SJCRH30 (cell line): ENCODE measurements around the gene SBF2. TPM values are rescaled to one million over a fixed set of nuclear protein-coding genes. Genes with fewer than 3 reads are reported as not detected.
A peak's percentile ranks its signal among the peaks of the same experiment; 100 is the strongest.

Experiments used
- DNase-seq, 2 experiments: peaks; one replicate each; pipeline ENCODE4 v3.0.0-alpha.2; 2015 to 2020
- H3K27ac ChIP-seq: fragments of 250-450 bp; sonication (Bioruptor Pico); 2 replicates; pipeline ENCODE4 v1.5.1; 2020; ENCODE audit warnings: mild to moderate bottlenecking, moderate library complexity
- H3K27me3 ChIP-seq: fragments of 250-450 bp; sonication (Bioruptor Pico); 2 replicates; pipeline ENCODE4 v1.5.1; 2020; ENCODE audit warnings: mild to moderate bottlenecking, moderate library complexity
- H3K36me3 ChIP-seq: fragments of 250-450 bp; sonication (Bioruptor Pico); 2 replicates; pipeline ENCODE4 v1.5.1; 2020; ENCODE audit warnings: mild to moderate bottlenecking, moderate library complexity
- H3K4me1 ChIP-seq: fragments of 250-450 bp; sonication (Bioruptor Pico); 2 replicates; pipeline ENCODE4 v1.5.1; 2020; ENCODE audit warnings: mild to moderate bottlenecking, moderate library complexity
- H3K4me3 ChIP-seq: fragments of 250-450 bp; sonication (Bioruptor Pico); 2 replicates; pipeline ENCODE4 v1.5.1; 2020; ENCODE audit warnings: mild to moderate bottlenecking, moderate library complexity
- H3K9me3 ChIP-seq: fragments of 250-450 bp; sonication (Bioruptor Pico); replicated peaks from 2 replicates; pipeline ENCODE4 v1.5.1; 2020; ENCODE audit warnings: mild to moderate bottlenecking, moderate library complexity
- total RNA-seq: library from RNA; depleted of rRNA; stranded (reverse); fragments of >200 nt; shearing (Covaris generic); gene quantifications from 2 replicates; pipeline ENCODE4 v1.2.3, GENCODE V29; 2014

The SBF2 gene
- total RNA-seq, 1 experiment from 2014 or later: 34.7 TPM

GRCh38 chr11:9815486-9816136 is 478.4 kb downstream of the SBF2 start:
- H3K27ac ChIP-seq: no peak overlapping the region
- peaks cover 7% of the 10 kb centered on the region for H3K36me3 ChIP-seq
- no peaks in the 10 kb centered on the region for H3K9me3 ChIP-seq
- H3K4me1 ChIP-seq: no peaks in the 10 kb centered on the region
- DNase-seq: no peak
- no peaks in the 10 kb centered on the region for H3K27me3 ChIP-seq
- no peak overlapping the region for H3K4me3 ChIP-seq

- H3K36me3 ChIP-seq: peaks cover 6% of the 10 kb centered on the region
- no peaks in the 10 kb centered on the region for H3K9me3 ChIP-seq
- no peak overlapping the region for H3K4me3 ChIP-seq
- no peak overlapping the region for H3K27ac ChIP-seq
- no peaks in the 10 kb centered on the region for H3K4me1 ChIP-seq
- no peaks in the 10 kb centered on the region for H3K27me3 ChIP-seq
- no peak for DNase-seq
These were observed 479.9 kb downstream of the SBF2 start for GRCh38 chr11:9814108-9814507.

GRCh38 chr11:9808943-9809342 is 485.1 kb downstream of the SBF2 start:
- H3K27ac ChIP-seq: no peak overlapping the region
- H3K36me3 ChIP-seq: peaks cover 16% of the 10 kb centered on the region
- no peaks in the 10 kb centered on the region for H3K27me3 ChIP-seq
- H3K9me3 ChIP-seq: no peaks in the 10 kb centered on the region
- DNase-seq: peak in 1 of 2 experiments; percentile 13
- H3K4me1 ChIP-seq: no peaks in the 10 kb centered on the region
- no peak overlapping the region for H3K4me3 ChIP-seq

GRCh38 chr11:9806946-9807687 is 486.9 kb downstream of the SBF2 start:
- Histone ChIP-seq H3K36me3 (peaks cover 14% of the 10 kb centered on the region), H3K4me3 (no peak overlapping the region), H3K4me1 (peaks cover 8% of the 10 kb centered on the region), H3K27me3 (no peaks in the 10 kb centered on the region), H3K27ac (no peak overlapping the region), H3K9me3 (no peaks in the 10 kb centered on the region)
- no peak for DNase-seq

GRCh38 chr11:9804419-9804902 is 489.6 kb downstream of the SBF2 start:
- H3K27me3 ChIP-seq: no peaks in the 10 kb centered on the region
- DNase-seq: no peak
- H3K4me1 ChIP-seq: peaks cover 9% of the 10 kb centered on the region
- peaks cover 18% of the 10 kb centered on the region for H3K36me3 ChIP-seq
- H3K4me3 ChIP-seq: no peak overlapping the region
- H3K27ac ChIP-seq: no peak overlapping the region
- no peaks in the 10 kb centered on the region for H3K9me3 ChIP-seq

- Histone ChIP-seq H3K36me3 (peaks cover 20% of the 10 kb centered on the region), H3K27ac (no peak overlapping the region), H3K27me3 (no peaks in the 10 kb centered on the region), H3K4me1 (peaks cover 9% of the 10 kb centered on the region), H3K4me3 (no peak overlapping the region), H3K9me3 (no peaks in the 10 kb centered on the region)
- DNase-seq: no peak
These were observed 490.2 kb downstream of the SBF2 start for GRCh38 chr11:9803685-9804418.

GRCh38 chr11:9802291-9802861 is 491.6 kb downstream of the SBF2 start:
- Histone ChIP-seq H3K36me3 (peaks cover 13% of the 10 kb centered on the region), H3K27me3 (no peaks in the 10 kb centered on the region), H3K4me3 (no peak overlapping the region), H3K27ac (peak overlapping the region; percentile 11; the same call in 1 of the 2 replicates), H3K4me1 (peaks cover 9% of the 10 kb centered on the region), H3K9me3 (no peaks in the 10 kb centered on the region)
- DNase-seq: peak in 1 of 2 experiments; percentile 16

- Histone ChIP-seq H3K4me3 (no peak overlapping the region), H3K27ac (no peak overlapping the region), H3K4me1 (peaks cover 9% of the 10 kb centered on the region), H3K27me3 (no peaks in the 10 kb centered on the region), H3K9me3 (no peaks in the 10 kb centered on the region), H3K36me3 (0 out of 2 replicates have a peak, but pooled peaks cover 8% of the 10 kb centered on the region)
- no peak for DNase-seq
These were observed 494.1 kb downstream of the SBF2 start for GRCh38 chr11:9799886-9800285.

GRCh38 chr11:9797300-9797699 is 496.7 kb downstream of the SBF2 start:
- Histone ChIP-seq H3K27ac (no peak overlapping the region), H3K27me3 (no peaks in the 10 kb centered on the region), H3K9me3 (no peaks in the 10 kb centered on the region), H3K36me3 (peaks cover 8% of the 10 kb centered on the region; the same call in 1 of the 2 replicates), H3K4me1 (peaks cover 2% of the 10 kb centered on the region), H3K4me3 (no peak overlapping the region)
- DNase-seq: no peak

GRCh38 chr11:9796854-9797253 is 497.2 kb downstream of the SBF2 start:
- no peaks in the 10 kb centered on the region for H3K27me3 ChIP-seq
- H3K27ac ChIP-seq: no peak overlapping the region
- no peak overlapping the region for H3K4me3 ChIP-seq
- DNase-seq: no peak
- no peaks in the 10 kb centered on the region for H3K9me3 ChIP-seq
- no peaks in the 10 kb centered on the region for H3K4me1 ChIP-seq
- peaks cover 8% of the 10 kb centered on the region; the same call in 1 of the 2 replicates for H3K36me3 ChIP-seq

GRCh38 chr11:9796266-9796665 is 497.8 kb downstream of the SBF2 start:
- no peak overlapping the region for H3K4me3 ChIP-seq
- no peak for DNase-seq
- no peaks in the 10 kb centered on the region for H3K4me1 ChIP-seq
- no peak overlapping the region for H3K27ac ChIP-seq
- H3K27me3 ChIP-seq: no peaks in the 10 kb centered on the region
- peaks cover 8% of the 10 kb centered on the region; the same call in 1 of the 2 replicates for H3K36me3 ChIP-seq
- no peaks in the 10 kb centered on the region for H3K9me3 ChIP-seq

GRCh38 chr11:9790703-9791102 is 503.3 kb downstream of the SBF2 start:
- no peak overlapping the region for H3K4me3 ChIP-seq
- peaks cover 25% of the 10 kb centered on the region for H3K36me3 ChIP-seq
- H3K4me1 ChIP-seq: peaks cover 12% of the 10 kb centered on the region
- H3K27ac ChIP-seq: no peak overlapping the region
- no peaks in the 10 kb centered on the region for H3K9me3 ChIP-seq
- DNase-seq: no peak
- no peaks in the 10 kb centered on the region for H3K27me3 ChIP-seq

GRCh38 chr11:9789910-9790309 is 504.1 kb downstream of the SBF2 start:
- no peaks in the 10 kb centered on the region for H3K27me3 ChIP-seq
- H3K4me3 ChIP-seq: no peak overlapping the region
- no peak overlapping the region for H3K27ac ChIP-seq
- DNase-seq: no peak
- H3K36me3 ChIP-seq: peaks cover 25% of the 10 kb centered on the region
- peaks cover 12% of the 10 kb centered on the region for H3K4me1 ChIP-seq
- H3K9me3 ChIP-seq: no peaks in the 10 kb centered on the region

GRCh38 chr11:9787981-9788521 is 506.0 kb downstream of the SBF2 start:
- Histone ChIP-seq H3K27ac (peak overlapping the region; percentile 31), H3K36me3 (peaks cover 29% of the 10 kb centered on the region), H3K27me3 (no peaks in the 10 kb centered on the region), H3K4me3 (no peak overlapping the region), H3K9me3 (no peaks in the 10 kb centered on the region), H3K4me1 (peaks cover 12% of the 10 kb centered on the region)
- DNase-seq: peak; percentile 47 to 56
